ENCODE measurements around the gene TAAR5. TPM values are rescaled to one million over a fixed set of nuclear protein-coding genes. Genes with fewer than 3 reads are reported as not detected.
"Not testable (repeated sequence)": the region's sequence is repeated elsewhere in the genome, so short reads cannot be mapped to it uniquely, and the experiment has no call there.

TAAR5 gene
- total RNA-seq: not detected
- not detected for polyA plus RNA-seq
- long read RNA-seq, donor 1: 0 reads
- long read RNA-seq, donor 2: 0 reads
- long read RNA-seq, donor 3: 0 reads

- intact Hi-C loops (cut with DNase I): no loop called here
- WGBS, 2 donors: 70 to 80% methylated on average over 5 of the region's 5 CpGs
- no peaks in the 10 kb centered on the region for H3K9me3 ChIP-seq
- no peaks in the 10 kb centered on the region for H3K36me3 ChIP-seq
- H3K4me1 ChIP-seq: no peaks in the 10 kb centered on the region
- DNase-seq (no peak), ATAC-seq (no peak)
- no peak within 1 kb of the TSS for H3K27ac ChIP-seq
- TF ChIP-seq CTCF (IDR thresholded peaks at IDR 0.05): no peak
- H3K27me3 ChIP-seq: peaks cover 0 to 13% (median 0%) of the 10 kb centered on the region in 7 donors
- H3K4me3 ChIP-seq: no peak within 1 kb of the TSS
These were observed at the start of gene TAAR5 for GRCh38 chr6:132589454-132589853. TSS of gene TAAR5 (minus strand) at chr6:132589741. CDS start at chr6:132589686, 55 bp downstream.

- WGBS, 2 donors: 84 to 93% methylated on average over 1 of the region's 1 CpG
- DNase-seq; H3K4me1 ChIP-seq; H3K36me3 ChIP-seq; ATAC-seq; intact Hi-C loops (cut with DNase I); H3K4me3 ChIP-seq; H3K27ac ChIP-seq: not testable (repeated sequence)
- Histone ChIP-seq H3K9me3 (peaks cover 0 to 14% (median 0%) of the 10 kb centered on the region in 11 donors), H3K27me3 (peaks cover 0 to 31% (median 15%) of the 10 kb centered on the region in 7 donors)
These were observed 47.6 kb upstream of the TAAR5 start for GRCh38 chr6:132637135-132637534.

GRCh38 chr6:132635906-132636305 is 46.4 kb upstream of the TAAR5 start:
- ATAC-seq; H3K36me3 ChIP-seq; DNase-seq; H3K4me1 ChIP-seq; H3K4me3 ChIP-seq; H3K27ac ChIP-seq; intact Hi-C loops (cut with DNase I): not testable (repeated sequence)
- Histone ChIP-seq H3K27me3 (peaks cover 0 to 33% (median 15%) of the 10 kb centered on the region in 7 donors), H3K9me3 (peaks cover 0 to 14% (median 0%) of the 10 kb centered on the region in 11 donors)
- WGBS, 2 donors: 75 to 87% methylated on average over 3 of the region's 3 CpGs

GRCh38 chr6:132635288-132635687 is 45.7 kb upstream of the TAAR5 start:
- H3K4me3 ChIP-seq; intact Hi-C loops (cut with DNase I); H3K36me3 ChIP-seq; H3K27ac ChIP-seq; DNase-seq; H3K4me1 ChIP-seq; ATAC-seq: not testable (repeated sequence)
- 39 to 47% methylated on average over 3 of the region's 3 CpGs for WGBS, 2 donors
- H3K9me3 ChIP-seq: peaks cover 0 to 14% (median 0%) of the 10 kb centered on the region in 11 donors
- H3K27me3 ChIP-seq: peaks cover 0 to 33% (median 15%) of the 10 kb centered on the region in 7 donors

- no peak for TF ChIP-seq CTCF (IDR thresholded peaks at IDR 0.05)
- no peaks in the 10 kb centered on the region for H3K36me3 ChIP-seq
- 68 to 76% methylated on average over 4 of the region's 4 CpGs for WGBS, 2 donors
- H3K4me3 ChIP-seq: no peak overlapping the region
- no peak for DNase-seq
- H3K4me1 ChIP-seq: no peaks in the 10 kb centered on the region
- ATAC-seq: no peak
- H3K27ac ChIP-seq: no peak overlapping the region
- intact Hi-C loops (cut with DNase I): no loop called here
- peaks cover 0 to 33% (median 16%) of the 10 kb centered on the region in 7 donors for H3K27me3 ChIP-seq
- H3K9me3 ChIP-seq: peaks cover 0 to 12% (median 0%) of the 10 kb centered on the region in 11 donors
These were observed 45.3 kb upstream of the TAAR5 start for GRCh38 chr6:132634796-132635195.

GRCh38 chr6:132633362-132633761 is 43.8 kb upstream of the TAAR5 start:
- Histone ChIP-seq H3K36me3 (no peaks in the 10 kb centered on the region), H3K27ac (no peak overlapping the region), H3K4me1 (no peaks in the 10 kb centered on the region), H3K27me3 (peaks cover 0 to 33% (median 19%) of the 10 kb centered on the region in 7 donors), H3K9me3 (peaks cover 0 to 11% (median 0%) of the 10 kb centered on the region in 11 donors), H3K4me3 (no peak overlapping the region)
- ATAC-seq (no peak), DNase-seq (no peak)
- no peak for TF ChIP-seq CTCF (IDR thresholded peaks at IDR 0.05)
- intact Hi-C loops (cut with DNase I): no loop called here
- WGBS, 2 donors: 65 to 75% methylated on average over 2 of the region's 2 CpGs
